ENCODE results near the gene RNF5.

DNA sequence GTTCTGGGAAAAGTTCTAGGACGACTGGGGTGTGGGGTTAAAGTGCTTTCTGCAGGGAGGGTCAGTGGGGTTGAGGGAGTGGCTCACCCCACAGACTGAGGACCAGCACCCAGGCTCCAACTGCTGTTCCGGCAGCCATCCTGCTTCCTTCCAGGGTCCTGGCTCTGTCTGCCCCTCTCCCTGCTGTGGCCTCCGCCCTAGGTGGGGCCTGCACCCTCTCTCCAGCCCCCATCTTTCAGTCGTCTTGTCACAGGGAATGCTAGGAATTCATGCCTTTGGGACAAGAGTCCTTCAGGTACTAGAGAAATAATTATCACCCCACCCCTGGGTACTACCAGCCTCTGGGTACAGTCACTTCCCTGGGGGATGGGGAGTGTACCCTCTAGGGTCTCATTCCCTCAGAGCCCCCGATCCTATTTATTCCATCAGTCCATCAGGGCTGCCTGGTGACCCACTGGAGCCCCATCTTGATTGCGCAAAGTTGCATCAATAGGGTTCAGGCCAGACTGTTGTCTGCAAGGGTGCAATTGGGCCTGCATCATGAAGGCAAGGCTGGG is 6.0 kb downstream of the RNF5 start, which contains the start of gene AGER:
- TF ChIP-seq, protein P1, sequence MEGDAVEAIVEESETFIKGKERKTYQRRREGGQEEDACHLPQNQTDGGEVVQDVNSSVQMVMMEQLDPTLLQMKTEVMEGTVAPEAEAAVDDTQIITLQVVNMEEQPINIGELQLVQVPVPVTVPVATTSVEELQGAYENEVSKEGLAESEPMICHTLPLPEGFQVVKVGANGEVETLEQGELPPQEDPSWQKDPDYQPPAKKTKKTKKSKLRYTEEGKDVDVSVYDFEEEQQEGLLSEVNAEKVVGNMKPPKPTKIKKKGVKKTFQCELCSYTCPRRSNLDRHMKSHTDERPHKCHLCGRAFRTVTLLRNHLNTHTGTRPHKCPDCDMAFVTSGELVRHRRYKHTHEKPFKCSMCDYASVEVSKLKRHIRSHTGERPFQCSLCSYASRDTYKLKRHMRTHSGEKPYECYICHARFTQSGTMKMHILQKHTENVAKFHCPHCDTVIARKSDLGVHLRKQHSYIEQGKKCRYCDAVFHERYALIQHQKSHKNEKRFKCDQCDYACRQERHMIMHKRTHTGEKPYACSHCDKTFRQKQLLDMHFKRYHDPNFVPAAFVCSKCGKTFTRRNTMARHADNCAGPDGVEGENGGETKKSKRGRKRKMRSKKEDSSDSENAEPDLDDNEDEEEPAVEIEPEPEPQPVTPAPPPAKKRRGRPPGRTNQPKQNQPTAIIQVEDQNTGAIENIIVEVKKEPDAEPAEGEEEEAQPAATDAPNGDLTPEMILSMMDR (IDR thresholded peaks at IDR 0.05 in 4 of 5, conservative IDR thresholded peaks at IDR 0.05 in 1 of 5): no peak
- no peak for TF ChIP-seq POLR2A (IDR thresholded peaks at IDR 0.05)

All from gastrocnemius medialis (tissue), 4 donors.